Activated B cell treated with CpG ODN at 0.5 μM for 24 hours (primary cell): ENCODE measurements around the gene SNED1. TPM values are rescaled to one million over a fixed set of nuclear protein-coding genes. Genes with fewer than 3 reads are reported as not detected.

Source experiments
- ATAC-seq: fragments of 200-7000 bp; cut with Tn5 transposase; one replicate; pipeline ENCODE4 v1.10.0; 2021; ENCODE audit warnings: low read depth, mild to moderate bottlenecking, moderate library complexity
- CTCF ChIA-PET: fragments of 350-600 bp; sonication (Branson Sonifier 250); formaldehyde crosslinking; loops from one replicate; lab custom pipeline; 2021; ENCODE audit warnings: antibody characterized with exemption; lab: Charles Lee
- POLR2A ChIA-PET: fragments of 350-600 bp; sonication (Branson Sonifier 250); formaldehyde crosslinking; loops from one replicate; lab custom pipeline; 2021; ENCODE audit warnings: antibody characterized with exemption; lab: Charles Lee
- DNase-seq: peaks from one replicate; pipeline ENCODE4 v3.0.0; 2022
- H3K27ac Mint-ChIP-seq: one replicate; pipeline ENCODE4 v1.8.0; 2020; ENCODE audit warnings: mixed read lengths
- H3K27me3 Mint-ChIP-seq: one replicate; pipeline ENCODE4 v1.8.0; 2021; ENCODE audit warnings: mixed read lengths
- H3K36me3 Mint-ChIP-seq: one replicate; pipeline ENCODE4 v1.8.0; 2021; ENCODE audit warnings: low read depth, mixed read lengths
- H3K4me1 Mint-ChIP-seq: one replicate; pipeline ENCODE4 v1.8.0; 2021; ENCODE audit warnings: mixed read lengths
- H3K4me3 Mint-ChIP-seq: one replicate; pipeline ENCODE4 v1.8.0; 2020; ENCODE audit warnings: mild to moderate bottlenecking, mixed read lengths
- H3K9me3 Mint-ChIP-seq: one replicate; pipeline ENCODE4 v1.8.0; 2020; ENCODE audit warnings: mixed read lengths
- intact Hi-C: fragments of 100-400 bp; cut with micrococcal nuclease; formaldehyde crosslinking; loops from one replicate; pipeline ENCODE4 v1.15.1; 2024
- total RNA-seq: library from RNA; stranded (reverse); gene quantifications from 2 replicates; pipeline ENCODE4 v1.2.3, GENCODE V29; 2022
- TF ChIP-seq, protein P1 (sequence below): fragments of 200-600 bp; IDR thresholded peaks from one replicate; pipeline ENCODE4 v1.8.0; 2022; ENCODE audit warnings: antibody characterized with exemption, mild to moderate bottlenecking

Gene SNED1
- total RNA-seq, 1 donor from 2014 or later: 59.8 TPM

DNA sequence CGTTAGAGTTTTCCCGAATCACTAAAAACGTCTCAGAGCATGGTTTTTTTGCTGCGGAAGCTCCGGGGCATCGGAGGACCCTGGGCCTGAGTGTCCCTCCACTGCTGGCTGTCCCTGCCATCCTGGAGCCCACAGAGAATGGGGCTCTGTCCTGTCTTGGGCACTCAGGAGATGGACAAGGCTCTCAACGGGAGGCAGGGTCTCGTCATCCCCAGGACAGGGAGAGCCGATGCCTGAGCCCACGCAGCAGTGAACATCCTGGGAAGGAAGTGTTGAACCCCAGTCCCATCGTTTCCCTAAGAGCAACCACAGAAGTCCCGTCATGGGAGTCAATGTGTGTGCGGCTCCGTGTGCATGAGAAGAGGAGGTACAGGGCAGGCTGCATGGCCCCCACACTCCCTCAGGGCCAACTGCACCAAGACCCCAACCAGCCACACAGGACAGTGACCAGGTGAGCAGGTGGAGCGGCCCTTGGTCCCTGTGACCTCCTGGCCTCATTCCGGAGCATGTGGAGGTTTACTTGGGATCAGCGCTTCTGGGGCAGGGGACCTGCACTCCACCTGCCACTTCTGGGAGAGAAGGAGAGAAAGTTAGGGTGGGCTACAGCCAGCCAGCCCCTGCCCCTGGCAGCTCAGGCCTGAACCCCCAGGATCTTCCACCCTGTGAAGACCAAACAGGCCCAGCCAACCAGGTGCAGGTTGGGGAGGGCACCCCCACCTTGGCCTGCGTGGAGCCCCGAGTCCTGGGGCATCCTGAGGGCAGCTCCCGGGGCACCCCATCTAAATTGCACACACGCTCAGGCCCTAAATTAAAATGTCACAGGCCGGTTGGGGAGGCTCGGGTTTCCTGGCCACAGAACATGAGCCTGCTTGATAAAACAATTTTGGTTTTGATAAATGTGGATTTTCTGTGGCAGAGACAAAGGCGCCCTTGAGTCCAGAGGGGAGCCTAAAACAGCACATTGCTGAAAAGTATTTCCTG is 3.1 kb upstream of the SNED1 start:
- TF ChIP-seq, protein P1, sequence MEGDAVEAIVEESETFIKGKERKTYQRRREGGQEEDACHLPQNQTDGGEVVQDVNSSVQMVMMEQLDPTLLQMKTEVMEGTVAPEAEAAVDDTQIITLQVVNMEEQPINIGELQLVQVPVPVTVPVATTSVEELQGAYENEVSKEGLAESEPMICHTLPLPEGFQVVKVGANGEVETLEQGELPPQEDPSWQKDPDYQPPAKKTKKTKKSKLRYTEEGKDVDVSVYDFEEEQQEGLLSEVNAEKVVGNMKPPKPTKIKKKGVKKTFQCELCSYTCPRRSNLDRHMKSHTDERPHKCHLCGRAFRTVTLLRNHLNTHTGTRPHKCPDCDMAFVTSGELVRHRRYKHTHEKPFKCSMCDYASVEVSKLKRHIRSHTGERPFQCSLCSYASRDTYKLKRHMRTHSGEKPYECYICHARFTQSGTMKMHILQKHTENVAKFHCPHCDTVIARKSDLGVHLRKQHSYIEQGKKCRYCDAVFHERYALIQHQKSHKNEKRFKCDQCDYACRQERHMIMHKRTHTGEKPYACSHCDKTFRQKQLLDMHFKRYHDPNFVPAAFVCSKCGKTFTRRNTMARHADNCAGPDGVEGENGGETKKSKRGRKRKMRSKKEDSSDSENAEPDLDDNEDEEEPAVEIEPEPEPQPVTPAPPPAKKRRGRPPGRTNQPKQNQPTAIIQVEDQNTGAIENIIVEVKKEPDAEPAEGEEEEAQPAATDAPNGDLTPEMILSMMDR: no peak
- no peak overlapping the region for H3K27ac Mint-ChIP-seq
- no peaks in the 10 kb centered on the region for H3K4me1 Mint-ChIP-seq
- intact Hi-C loops: loop anchor here (5.0 kb wide), 1 partner anchor 157 kb away; the partner anchor contains the start of gene PPP1R7
- peaks cover 23% of the 10 kb centered on the region for H3K27me3 Mint-ChIP-seq
- ATAC-seq (no peak), DNase-seq (peak; percentile 12)
- CTCF ChIA-PET: no interaction called here
- no peaks in the 10 kb centered on the region for H3K36me3 Mint-ChIP-seq
- H3K9me3 Mint-ChIP-seq: no peaks in the 10 kb centered on the region
- POLR2A ChIA-PET: no interaction called here
- no peak overlapping the region for H3K4me3 Mint-ChIP-seq

DNA sequence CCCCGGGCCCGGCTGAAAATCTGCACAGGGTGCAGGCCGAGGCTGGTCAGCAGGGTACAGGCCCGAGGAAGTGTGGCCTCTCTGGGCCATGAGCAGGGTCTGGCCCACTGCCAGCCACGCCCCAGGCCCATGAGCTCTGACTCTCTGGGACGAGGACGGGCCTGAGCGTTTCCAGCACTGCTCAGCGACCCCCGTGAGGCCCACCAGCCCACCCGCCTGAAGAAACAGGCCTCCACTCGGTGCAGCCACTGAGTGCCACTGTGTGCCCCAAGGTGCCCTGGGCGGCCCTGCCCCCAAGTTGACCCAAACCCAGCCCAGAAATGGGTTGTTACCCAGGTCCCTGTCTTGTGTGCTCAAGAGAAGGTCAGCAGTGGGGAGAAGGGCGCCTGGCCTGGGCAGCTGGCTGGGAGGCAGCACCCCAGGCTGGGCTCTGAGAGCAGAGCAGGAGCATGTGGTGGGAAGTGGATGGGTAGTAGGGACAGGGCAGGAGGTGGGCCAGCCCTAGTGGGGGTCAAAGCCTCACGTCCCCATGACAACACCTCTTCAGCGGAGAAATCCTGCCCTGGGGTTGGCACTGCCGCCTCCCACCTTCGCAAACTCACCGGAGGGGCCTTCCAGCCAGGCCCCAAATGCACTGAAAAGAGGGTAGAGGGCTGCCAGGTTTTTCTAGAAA is 2.1 kb upstream of the SNED1 start:
- TF ChIP-seq, protein P1: no peak
- H3K4me1 Mint-ChIP-seq: no peaks in the 10 kb centered on the region
- DNase-seq (no peak), ATAC-seq (no peak)
- no peaks in the 10 kb centered on the region for H3K9me3 Mint-ChIP-seq
- H3K4me3 Mint-ChIP-seq: no peak overlapping the region
- CTCF ChIA-PET: no interaction called here
- no peak overlapping the region for H3K27ac Mint-ChIP-seq
- H3K36me3 Mint-ChIP-seq: no peaks in the 10 kb centered on the region
- POLR2A ChIA-PET: no interaction called here
- H3K27me3 Mint-ChIP-seq: peaks cover 24% of the 10 kb centered on the region
- intact Hi-C loops: loop anchor here (5.0 kb wide), 1 partner anchor 156 kb away; the partner anchor contains the start of gene PPP1R7

GRCh38 chr2:240996834-240997140 is 1.6 kb upstream of the SNED1 start:
- intact Hi-C loops: loop anchor here (5.0 kb wide), 1 partner anchor 156 kb away; the partner anchor contains the start of gene PPP1R7
- ATAC-seq (no peak), DNase-seq (peak; percentile 12)
- TF ChIP-seq, protein P1: no peak
- ChIA-PET POLR2A (no interaction called here), CTCF (no interaction called here)
- H3K27me3 Mint-ChIP-seq: peaks cover 24% of the 10 kb centered on the region
- no peak overlapping the region for H3K4me3 Mint-ChIP-seq
- no peaks in the 10 kb centered on the region for H3K9me3 Mint-ChIP-seq
- H3K27ac Mint-ChIP-seq: no peak overlapping the region
- no peaks in the 10 kb centered on the region for H3K4me1 Mint-ChIP-seq
- no peaks in the 10 kb centered on the region for H3K36me3 Mint-ChIP-seq

DNA sequence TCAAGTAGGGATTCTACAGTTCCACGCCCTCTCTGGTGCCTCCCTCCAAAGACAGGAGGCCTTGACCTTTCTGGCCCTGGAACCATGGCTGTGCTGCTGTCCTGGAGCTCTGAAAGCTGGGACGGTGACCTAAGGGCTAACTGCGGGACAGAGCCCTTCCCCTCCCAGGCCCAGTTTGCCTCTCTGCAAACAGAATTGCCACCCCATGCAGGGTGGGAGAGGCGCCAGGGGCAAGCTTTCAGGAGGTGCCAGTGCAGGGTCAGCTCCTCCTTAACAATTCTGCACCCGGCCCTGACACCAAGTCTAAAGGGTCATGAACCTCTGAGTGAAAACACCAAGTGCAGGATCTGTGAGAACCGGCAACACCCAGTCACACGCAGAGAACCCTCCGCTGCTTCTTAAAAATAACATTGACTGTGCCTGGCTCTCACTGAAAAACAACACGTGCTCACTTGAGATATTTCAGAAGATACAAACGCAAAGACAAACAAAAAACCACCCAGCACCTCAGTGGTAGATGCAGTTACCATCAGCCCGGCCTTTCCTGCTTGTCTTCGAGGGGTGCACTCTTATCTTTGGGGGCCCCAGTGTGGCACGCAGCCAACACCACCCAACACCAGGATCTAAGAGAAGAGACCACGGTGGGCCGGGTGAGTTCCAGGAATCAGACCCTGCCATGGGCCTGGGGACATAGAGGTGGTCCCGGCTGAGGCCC is 1.1 kb upstream of the SNED1 start:
- no peak overlapping the region for H3K27ac Mint-ChIP-seq
- no peaks in the 10 kb centered on the region for H3K9me3 Mint-ChIP-seq
- TF ChIP-seq, protein P1: no peak
- H3K4me3 Mint-ChIP-seq: peak overlapping the region; percentile 2
- POLR2A ChIA-PET: no interaction called here
- no peaks in the 10 kb centered on the region for H3K36me3 Mint-ChIP-seq
- ATAC-seq: no peak
- intact Hi-C loops: loop anchor here (5.0 kb wide), 1 partner anchor 155 kb away; the partner anchor contains the start of gene PPP1R7
- CTCF ChIA-PET: no interaction called here
- H3K27me3 Mint-ChIP-seq: peaks cover 24% of the 10 kb centered on the region
- DNase-seq: no peak
- no peaks in the 10 kb centered on the region for H3K4me1 Mint-ChIP-seq
